Activated T-cell treated with anti-CD3 and anti-CD28 coated beads for 4 hours (primary cell): ENCODE measurements around the gene IFNA16.
"Not testable (repeated sequence)": the region's sequence is repeated elsewhere in the genome, so short reads cannot be mapped to it uniquely, and the experiment has no call there.

Experiments used
- DNase-seq: peaks from one replicate; pipeline ENCODE4 v3.0.0-alpha.2; 2020

The IFNA16 gene

DNA sequence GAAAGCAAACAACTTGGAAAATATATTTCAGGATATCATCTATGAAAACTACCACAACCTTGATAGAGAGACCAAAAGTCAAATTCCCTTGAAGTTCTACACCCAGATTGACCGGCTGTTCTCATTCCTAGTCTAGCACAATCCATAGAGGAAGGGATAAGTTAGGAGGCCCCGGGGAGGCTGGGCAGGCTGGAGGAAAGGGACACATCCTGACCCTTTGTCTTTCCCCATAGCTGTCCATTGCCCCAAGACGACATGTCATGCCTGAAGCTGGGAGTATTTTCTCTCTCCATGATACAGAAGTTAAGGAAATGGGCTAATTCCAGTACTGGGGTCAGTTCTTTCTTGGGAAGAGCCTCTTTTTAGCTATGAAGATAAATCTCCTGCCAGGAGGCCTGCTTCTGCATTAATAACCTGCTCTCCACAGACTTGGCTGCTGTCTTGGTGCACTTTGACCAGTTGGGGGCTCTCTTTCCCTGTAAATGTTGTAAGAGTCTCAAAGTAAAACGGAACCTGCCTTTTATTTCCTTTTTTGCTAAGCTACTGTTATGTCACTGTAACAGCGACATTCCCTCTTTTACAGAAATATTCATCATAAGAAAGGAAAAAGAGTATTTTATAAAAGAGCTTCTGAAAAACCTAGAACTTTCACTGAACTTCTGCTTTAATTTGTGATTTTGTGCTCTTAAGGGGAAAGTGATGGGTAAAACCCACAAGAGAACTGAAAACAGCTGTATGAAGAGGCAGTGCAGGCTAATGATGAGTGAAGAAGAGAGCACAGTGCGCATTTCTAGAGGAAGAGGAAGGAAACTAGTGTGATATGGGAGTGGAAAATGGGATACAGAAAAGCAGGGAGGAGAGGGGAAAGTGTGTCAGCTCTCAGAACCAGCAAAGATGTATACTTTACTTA lies 22.0 kb downstream of the IFNA16 start:
- DNase-seq = peak; percentile 19

DNA sequence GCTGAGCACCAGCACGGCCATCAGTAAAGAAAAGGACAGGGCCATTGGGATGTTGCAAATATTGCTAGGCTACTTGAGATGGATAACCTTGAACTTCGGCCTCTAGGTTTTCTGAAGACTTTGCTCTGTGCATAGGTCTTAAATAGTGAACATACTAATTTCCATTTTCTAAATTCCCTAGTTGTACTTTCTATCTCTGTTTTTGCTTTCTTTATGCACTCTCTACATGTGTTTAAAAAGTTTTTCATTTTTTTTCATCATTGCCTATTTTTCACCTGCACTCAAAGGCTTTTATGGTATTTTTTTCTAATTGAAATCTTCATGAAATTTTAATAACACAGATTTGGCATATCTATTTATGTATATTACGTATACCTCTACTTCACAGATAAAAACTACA lies 29.6 kb downstream of the IFNA16 start, which contains the start of gene IFNA4:
Gene IFNA4, minus strand, starts transcription at position 101 of the 400 bp plus-strand sequence. Its CDS starts 56 bp downstream, at position 45.
- DNase-seq = not testable (repeated sequence)

DNA sequence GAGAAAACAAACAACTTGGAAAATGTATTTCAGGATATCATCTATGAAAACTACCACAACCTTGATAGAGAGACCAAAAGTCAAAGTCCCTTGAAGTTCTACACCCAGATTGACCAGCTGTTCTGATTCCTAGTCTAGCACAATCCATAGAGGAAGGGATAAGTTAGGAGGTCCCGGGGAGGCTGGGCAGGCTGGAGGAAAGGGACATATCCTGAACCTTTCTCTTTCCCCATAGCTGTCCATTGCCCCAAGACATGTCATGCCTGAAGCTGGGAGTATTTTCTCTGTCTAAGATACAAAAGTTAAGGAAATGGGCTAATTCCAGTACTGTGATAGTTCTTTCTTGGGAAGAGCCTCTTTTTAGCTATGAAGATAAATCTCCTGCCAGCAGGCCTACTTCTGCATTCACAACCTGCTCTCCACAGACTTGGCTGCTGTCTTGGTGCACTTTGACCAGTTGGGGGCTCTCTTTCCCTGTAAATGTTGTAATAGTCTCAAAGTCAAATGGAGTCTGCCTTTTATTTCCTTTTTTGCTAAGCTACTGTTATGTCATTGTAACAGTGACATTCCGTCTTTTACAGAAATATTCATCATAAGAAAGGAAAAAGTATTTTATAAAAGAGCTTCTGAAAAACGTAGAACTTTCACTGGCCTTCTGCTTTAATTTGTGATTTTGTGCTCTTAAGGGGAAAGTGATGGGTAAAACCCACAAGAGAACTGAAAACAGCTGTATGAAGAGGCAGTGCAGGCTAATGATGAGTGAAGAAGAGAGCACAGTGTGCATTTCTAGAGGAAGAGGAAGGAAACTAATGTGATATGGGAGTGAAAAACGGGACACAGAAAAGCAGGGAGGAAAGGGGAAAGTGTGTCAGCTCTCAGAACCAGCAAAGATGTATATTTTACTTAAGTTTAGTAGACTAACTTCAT lies 34.0 kb downstream of the IFNA16 start:
- not testable (repeated sequence) for DNase-seq

DNA sequence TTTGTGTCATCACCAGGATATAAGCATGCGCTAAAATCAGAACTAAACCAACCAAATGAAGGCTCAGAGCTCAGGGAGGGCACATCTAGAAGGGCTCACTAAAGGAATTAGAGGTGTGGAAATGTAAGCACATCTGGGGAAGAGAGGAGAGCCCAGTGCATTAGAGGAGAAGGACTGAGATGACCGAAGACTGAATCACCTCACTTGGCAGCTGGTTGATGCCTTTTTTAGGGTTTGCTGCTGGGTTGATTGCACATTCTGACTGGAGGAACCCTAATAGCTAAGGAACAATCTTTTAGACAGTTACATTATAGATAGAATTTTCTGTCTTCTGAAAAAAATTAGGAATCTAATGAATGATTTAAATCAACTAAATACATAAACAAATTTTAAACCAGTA lies 42.4 kb downstream of the IFNA16 start:
- DNase-seq = no peak

DNA sequence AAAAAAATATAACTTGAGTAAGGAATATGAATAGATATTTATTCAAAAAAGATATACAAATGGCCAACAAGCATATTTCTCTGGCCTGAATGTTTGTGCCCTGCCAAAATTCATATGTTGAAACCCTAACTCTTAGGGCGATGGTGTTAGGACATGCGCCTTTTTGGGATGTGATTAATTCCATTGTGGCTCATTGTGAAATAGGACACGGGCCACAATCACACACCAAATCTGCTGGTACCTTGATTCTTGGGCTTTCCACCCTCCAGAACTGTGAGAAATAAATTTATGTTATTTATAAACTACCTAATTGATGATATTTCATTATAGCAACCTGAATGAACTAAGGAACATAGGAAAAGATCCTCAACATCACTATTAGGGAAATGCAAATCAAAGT lies 45.0 kb downstream of the IFNA16 start:
- DNase-seq = no peak

DNA sequence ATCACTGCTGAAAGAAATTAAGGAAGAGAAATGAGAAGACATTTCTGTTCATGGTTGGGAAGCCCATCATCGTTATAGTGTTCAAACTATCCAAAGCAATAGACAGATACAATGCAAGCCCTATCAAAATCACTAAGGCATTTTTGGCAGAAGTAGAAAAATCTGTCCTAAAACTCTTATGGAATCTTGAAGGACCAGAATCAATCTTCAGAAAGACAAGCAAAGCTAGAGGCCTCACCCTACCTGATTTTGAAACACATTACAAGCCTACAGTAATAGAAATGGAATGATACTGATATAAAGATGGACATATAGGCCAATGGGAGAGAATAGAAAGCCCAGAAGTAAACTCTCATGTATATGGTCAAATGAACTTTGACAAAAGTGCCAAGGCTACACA lies 45.8 kb downstream of the IFNA16 start:
- DNase-seq = no peak

DNA sequence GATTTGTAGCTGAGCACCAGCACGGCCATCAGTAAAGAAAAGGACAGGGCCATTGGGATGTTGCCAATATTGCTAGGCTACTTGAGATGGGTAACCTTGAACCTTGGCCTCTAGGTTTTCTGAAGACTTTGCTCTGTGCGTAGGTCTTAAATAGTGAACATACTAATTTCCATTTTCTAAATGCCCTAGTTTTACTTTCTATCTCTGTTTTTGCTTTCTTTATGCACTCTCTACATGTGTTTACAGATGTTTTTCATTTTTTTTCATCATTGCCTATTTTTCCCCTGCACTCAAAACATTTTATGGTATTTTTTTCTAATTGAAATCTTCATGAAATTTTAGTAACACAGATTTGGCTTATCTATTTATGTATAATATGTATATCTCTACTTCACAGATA lies 50.6 kb downstream of the IFNA16 start, which contains the start of gene IFNA21:
Gene IFNA21, minus strand, starts transcription at position 101 of the 400 bp plus-strand sequence. Its CDS starts 48 bp downstream, at position 53.
- DNase-seq = not testable (repeated sequence)
